Measurements from ENCODE around the gene ARL15.

ARL15 gene

DNA sequence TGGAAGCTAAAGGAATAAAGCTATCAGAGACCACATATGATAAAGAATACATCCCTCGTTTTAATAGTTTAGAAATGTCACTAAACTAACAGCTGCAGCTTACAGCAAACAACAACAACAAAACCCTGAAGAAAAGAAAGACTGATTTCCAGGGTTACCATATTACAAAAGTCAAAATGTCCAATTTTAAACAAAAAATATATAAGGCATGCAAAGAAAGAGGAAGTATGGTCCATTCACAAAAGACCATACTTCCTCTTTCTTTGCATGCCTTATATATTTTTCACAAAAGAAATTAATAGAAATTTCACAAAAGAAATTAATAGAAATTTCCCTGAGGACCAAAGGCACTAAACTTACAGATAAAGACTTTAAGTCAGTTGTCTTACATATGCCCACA is 354.2 kb downstream of the ARL15 start:
- Histone ChIP-seq H3K4me3 (ENCODE audit: low read length in 2 of 2) (no peak overlapping the region), H3K23ac (ENCODE audit: low read depth, low read length, poor library complexity) (no peak overlapping the region), H3K27me3 (ENCODE audit: control insufficient read depth in 3 of 3, insufficient read depth in 3 of 3, low read depth in 1 of 3, low read length in 3 of 3) (no peaks in the 10 kb centered on the region), H2BK120ac (ENCODE audit: low read depth, low read length) (no peak overlapping the region), H3K14ac (ENCODE audit: low read length) (no peak overlapping the region), H4K8ac (ENCODE audit: low read depth, low read length) (no peak overlapping the region), H3K4me2 (ENCODE audit: insufficient read depth, low read length, poor library complexity, severe bottlenecking) (no peak overlapping the region), H3K36me3 (replicated peaks in 1 of 2; ENCODE audit: control insufficient read depth in 2 of 2, insufficient read depth in 2 of 2, low read length in 2 of 2) (no peaks in the 10 kb centered on the region), H2BK15ac (ENCODE audit: low read length) (no peak overlapping the region), H2AFZ (ENCODE audit: low read length) (no peak overlapping the region), H3K9me3 (replicated peaks in 1 of 2; ENCODE audit: control insufficient read depth in 2 of 2, insufficient read depth in 1 of 2, low read depth in 1 of 2, low read length in 2 of 2) (peaks cover 0 to 16% of the 10 kb centered on the region in 2 donors), H3K4me1 (ENCODE audit: control insufficient read depth in 2 of 2, insufficient read depth in 1 of 2, low read depth in 1 of 2, low read length in 2 of 2) (no peaks in the 10 kb centered on the region), H3K4ac (ENCODE audit: low read length) (no peak overlapping the region), H3K79me1 (ENCODE audit: low read depth, low read length) (no peaks in the 10 kb centered on the region), H2BK5ac (ENCODE audit: low read length) (no peak overlapping the region), H3K9ac (ENCODE audit: low read depth, low read length, poor library complexity) (no peak overlapping the region), H2BK12ac (ENCODE audit: low read length) (no peak overlapping the region), H2AK5ac (ENCODE audit: low read depth, low read length) (no peak overlapping the region), H4K91ac (ENCODE audit: low read depth, low read length, poor library complexity) (no peak overlapping the region), H3K18ac (ENCODE audit: low read length) (no peak overlapping the region), H3K27ac (replicated peaks; ENCODE audit: low read length) (no peak overlapping the region)
- WGBS, 2 donors (ENCODE audit: extremely low coverage in 2 of 2, insufficient read length in 2 of 2, insufficient replicate concordance in 1 of 2) = no CpG with 5 or more reads among the region's 1 CpG
- DNase-seq (ENCODE audit: low spot score) = no peak

DNA sequence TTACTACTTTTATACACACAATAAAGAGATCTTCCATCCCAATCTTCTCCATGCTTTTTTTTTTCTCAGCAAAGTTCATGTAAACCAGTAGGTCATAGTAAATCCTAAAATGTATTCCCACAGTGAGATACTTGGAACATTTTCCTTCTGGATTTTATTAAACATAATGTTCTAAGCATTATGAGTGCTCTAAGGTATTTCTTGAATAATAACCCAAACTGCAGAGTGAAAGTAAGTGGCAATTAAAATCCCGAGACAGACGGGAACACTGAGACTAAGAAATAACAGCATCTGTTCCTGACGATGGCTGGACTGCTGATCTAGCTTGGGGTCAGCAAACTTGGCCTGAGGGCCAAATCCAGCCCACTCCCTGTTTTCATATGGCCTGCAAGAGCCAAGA is 359.8 kb downstream of the ARL15 start:
- Histone ChIP-seq H3K9ac (ENCODE audit: low read depth, low read length, poor library complexity) (no peak overlapping the region), H2BK15ac (ENCODE audit: low read length) (no peak overlapping the region), H3K4me2 (ENCODE audit: insufficient read depth, low read length, poor library complexity, severe bottlenecking) (no peak overlapping the region), H3K23ac (ENCODE audit: low read depth, low read length, poor library complexity) (no peak overlapping the region), H3K18ac (ENCODE audit: low read length) (no peak overlapping the region), H3K79me1 (ENCODE audit: low read depth, low read length) (no peaks in the 10 kb centered on the region), H3K4ac (ENCODE audit: low read length) (no peak overlapping the region), H3K36me3 (replicated peaks in 1 of 2; ENCODE audit: control insufficient read depth in 2 of 2, insufficient read depth in 2 of 2, low read length in 2 of 2) (no peaks in the 10 kb centered on the region), H4K91ac (ENCODE audit: low read depth, low read length, poor library complexity) (no peak overlapping the region), H3K27me3 (ENCODE audit: control insufficient read depth in 3 of 3, insufficient read depth in 3 of 3, low read depth in 1 of 3, low read length in 3 of 3) (no peaks in the 10 kb centered on the region), H3K9me3 (replicated peaks in 1 of 2; ENCODE audit: control insufficient read depth in 2 of 2, insufficient read depth in 1 of 2, low read depth in 1 of 2, low read length in 2 of 2) (peaks cover 0 to 2% of the 10 kb centered on the region in 2 donors), H2BK12ac (ENCODE audit: low read length) (no peak overlapping the region), H4K8ac (ENCODE audit: low read depth, low read length) (no peak overlapping the region), H3K27ac (replicated peaks; ENCODE audit: low read length) (no peak overlapping the region), H2BK5ac (ENCODE audit: low read length) (no peak overlapping the region), H2BK120ac (ENCODE audit: low read depth, low read length) (no peak overlapping the region), H3K4me1 (ENCODE audit: control insufficient read depth in 2 of 2, insufficient read depth in 1 of 2, low read depth in 1 of 2, low read length in 2 of 2) (peaks cover 0 to 3% of the 10 kb centered on the region in 2 donors), H3K14ac (ENCODE audit: low read length) (no peak overlapping the region), H2AFZ (ENCODE audit: low read length) (no peak overlapping the region), H2AK5ac (ENCODE audit: low read depth, low read length) (no peak overlapping the region), H3K4me3 (ENCODE audit: low read length in 2 of 2) (no peak overlapping the region)
- no CpG with 5 or more reads among the region's 3 CpGs for WGBS, 2 donors (ENCODE audit: extremely low coverage in 2 of 2, insufficient read length in 2 of 2, insufficient replicate concordance in 1 of 2)
- no peak for DNase-seq (ENCODE audit: low spot score)

DNA sequence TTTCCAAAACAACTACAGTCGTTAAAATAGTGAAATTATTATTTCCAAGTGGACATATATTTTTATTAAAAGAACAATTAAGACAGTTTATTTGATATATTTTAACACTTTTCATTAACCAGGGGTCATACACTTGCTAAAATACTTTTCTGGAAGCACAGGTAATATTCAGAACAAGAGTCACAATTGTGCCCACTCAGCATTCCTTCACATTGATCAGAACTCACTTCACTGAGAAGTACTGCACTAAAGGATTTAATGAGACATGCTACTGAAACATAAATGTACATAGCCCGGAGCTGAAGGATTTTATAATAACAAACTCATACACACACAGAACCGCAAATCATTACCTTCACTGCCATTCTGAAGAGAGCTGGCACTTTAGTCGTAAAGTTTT is 361.8 kb downstream of the ARL15 start:
- Histone ChIP-seq H3K23ac (ENCODE audit: low read depth, low read length, poor library complexity) (no peak overlapping the region), H3K27me3 (ENCODE audit: control insufficient read depth in 3 of 3, insufficient read depth in 3 of 3, low read depth in 1 of 3, low read length in 3 of 3) (no peaks in the 10 kb centered on the region), H3K4me3 (ENCODE audit: low read length in 2 of 2) (no peak overlapping the region), H2AK5ac (ENCODE audit: low read depth, low read length) (no peak overlapping the region), H3K4ac (ENCODE audit: low read length) (no peak overlapping the region), H3K9me3 (replicated peaks in 1 of 2; ENCODE audit: control insufficient read depth in 2 of 2, insufficient read depth in 1 of 2, low read depth in 1 of 2, low read length in 2 of 2) (no peaks in the 10 kb centered on the region), H3K9ac (ENCODE audit: low read depth, low read length, poor library complexity) (no peak overlapping the region), H2BK12ac (ENCODE audit: low read length) (no peak overlapping the region), H3K14ac (ENCODE audit: low read length) (no peak overlapping the region), H2BK120ac (ENCODE audit: low read depth, low read length) (no peak overlapping the region), H4K91ac (ENCODE audit: low read depth, low read length, poor library complexity) (no peak overlapping the region), H3K27ac (replicated peaks; ENCODE audit: low read length) (no peak overlapping the region), H2AFZ (ENCODE audit: low read length) (no peak overlapping the region), H3K18ac (ENCODE audit: low read length) (no peak overlapping the region), H3K36me3 (replicated peaks in 1 of 2; ENCODE audit: control insufficient read depth in 2 of 2, insufficient read depth in 2 of 2, low read length in 2 of 2) (no peaks in the 10 kb centered on the region), H3K79me1 (ENCODE audit: low read depth, low read length) (no peaks in the 10 kb centered on the region), H3K4me2 (ENCODE audit: insufficient read depth, low read length, poor library complexity, severe bottlenecking) (no peak overlapping the region), H2BK15ac (ENCODE audit: low read length) (no peak overlapping the region), H3K4me1 (ENCODE audit: control insufficient read depth in 2 of 2, insufficient read depth in 1 of 2, low read depth in 1 of 2, low read length in 2 of 2) (peaks cover 0 to 3% of the 10 kb centered on the region in 2 donors), H2BK5ac (ENCODE audit: low read length) (no peak overlapping the region), H4K8ac (ENCODE audit: low read depth, low read length) (no peak overlapping the region)
- no CpG with 5 or more reads among the region's 4 CpGs for WGBS, 2 donors (ENCODE audit: extremely low coverage in 2 of 2, insufficient read length in 2 of 2, insufficient replicate concordance in 1 of 2)
- DNase-seq (ENCODE audit: low spot score) = no peak

- Histone ChIP-seq H2BK12ac (ENCODE audit: low read length) (no peak overlapping the region), H3K23ac (ENCODE audit: low read depth, low read length, poor library complexity) (no peak overlapping the region), H3K4me2 (ENCODE audit: insufficient read depth, low read length, poor library complexity, severe bottlenecking) (no peak overlapping the region), H3K27ac (replicated peaks; ENCODE audit: low read length) (no peak overlapping the region), H2AK5ac (ENCODE audit: low read depth, low read length) (no peak overlapping the region), H3K14ac (ENCODE audit: low read length) (no peak overlapping the region), H3K18ac (ENCODE audit: low read length) (no peak overlapping the region), H2BK5ac (ENCODE audit: low read length) (no peak overlapping the region), H2AFZ (ENCODE audit: low read length) (no peak overlapping the region), H3K4me1 (ENCODE audit: control insufficient read depth in 2 of 2, insufficient read depth in 1 of 2, low read depth in 1 of 2, low read length in 2 of 2) (peaks cover 0 to 3% of the 10 kb centered on the region in 2 donors), H3K9me3 (replicated peaks in 1 of 2; ENCODE audit: control insufficient read depth in 2 of 2, insufficient read depth in 1 of 2, low read depth in 1 of 2, low read length in 2 of 2) (no peaks in the 10 kb centered on the region), H3K79me1 (ENCODE audit: low read depth, low read length) (no peaks in the 10 kb centered on the region), H3K27me3 (ENCODE audit: control insufficient read depth in 3 of 3, insufficient read depth in 3 of 3, low read depth in 1 of 3, low read length in 3 of 3) (no peaks in the 10 kb centered on the region), H3K9ac (ENCODE audit: low read depth, low read length, poor library complexity) (no peak overlapping the region), H4K91ac (ENCODE audit: low read depth, low read length, poor library complexity) (no peak overlapping the region), H3K4me3 (ENCODE audit: low read length in 2 of 2) (no peak overlapping the region), H2BK15ac (ENCODE audit: low read length) (no peak overlapping the region), H2BK120ac (ENCODE audit: low read depth, low read length) (no peak overlapping the region), H4K8ac (ENCODE audit: low read depth, low read length) (no peak overlapping the region), H3K36me3 (replicated peaks in 1 of 2; ENCODE audit: control insufficient read depth in 2 of 2, insufficient read depth in 2 of 2, low read length in 2 of 2) (no peaks in the 10 kb centered on the region), H3K4ac (ENCODE audit: low read length) (no peak overlapping the region)
- no peak for DNase-seq (ENCODE audit: low spot score)
- WGBS, 2 donors (ENCODE audit: extremely low coverage in 2 of 2, insufficient read length in 2 of 2, insufficient replicate concordance in 1 of 2) = no CpG with 5 or more reads among the region's 5 CpGs
Observed at GRCh38 chr5:53946405-53947100, 363.8 kb downstream of the ARL15 start.

All from neuronal stem cell (in vitro differentiated cells).